ENCODE measurements around the gene PLXNB2. TPM values are rescaled to one million over a fixed set of nuclear protein-coding genes. Genes with fewer than 3 reads are reported as not detected.

The PLXNB2 gene
- total and polyA plus RNA-seq, 4 experiments from 2014 or later = 0.40 to 4.6 (median 2.8) TPM; not detected in 1

GRCh38 chr22:50289151-50289941 is 18.1 kb downstream of the PLXNB2 start:
- no peaks in the 10 kb centered on the region for H3K36me3 Mint-ChIP-seq
- no peak overlapping the region for H3K4me3 Mint-ChIP-seq
- Histone ChIP-seq H3K27me3 (ENCODE audit: insufficient read depth, low read length) (peaks cover 5% of the 10 kb centered on the region), H3K9me3 (ENCODE audit: control insufficient read depth in 1 of 2, low read length in 2 of 2) (no peaks in the 10 kb centered on the region), H3K4me1 (ENCODE audit: insufficient read depth, low read length) (no peaks in the 10 kb centered on the region), H3K4me3 (ENCODE audit: low read length in 2 of 2) (no peak overlapping the region), H3K36me3 (ENCODE audit: insufficient read depth, low read length) (no peaks in the 10 kb centered on the region), H3K27ac (ENCODE audit: low read depth, low read length) (no peak overlapping the region)
- H3K27ac Mint-ChIP-seq = no peak overlapping the region
- no peak for DNase-seq
- CTCF ChIA-PET (ENCODE audit: partially characterized antibody) = no interaction called here
- intact Hi-C loops (cut with micrococcal nuclease) = no loop called here
- H3K27me3 Mint-ChIP-seq = peaks cover 7 to 8% of the 10 kb centered on the region in 2 donors
- POLR2A ChIA-PET (ENCODE audit: partially characterized antibody) = no interaction called here
- H3K9me3 Mint-ChIP-seq = no peaks in the 10 kb centered on the region
- peaks cover 0 to 4% (median 4%) of the 10 kb centered on the region in 4 donors for H3K4me1 Mint-ChIP-seq

- CTCF ChIA-PET (ENCODE audit: partially characterized antibody) = no interaction called here
- Mint-ChIP-seq H3K27ac (no peak overlapping the region), H3K36me3 (no peaks in the 10 kb centered on the region), H3K9me3 (no peaks in the 10 kb centered on the region), H3K27me3 (peaks cover 4 to 6% of the 10 kb centered on the region in 2 donors), H3K4me3 (no peak overlapping the region), H3K4me1 (peaks cover 0 to 4% (median 3%) of the 10 kb centered on the region in 4 donors)
- Histone ChIP-seq H3K4me3 (ENCODE audit: low read length in 2 of 2) (no peak overlapping the region), H3K9me3 (ENCODE audit: control insufficient read depth in 1 of 2, low read length in 2 of 2) (no peaks in the 10 kb centered on the region), H3K27ac (ENCODE audit: low read depth, low read length) (no peak overlapping the region), H3K27me3 (ENCODE audit: insufficient read depth, low read length) (peaks cover 5% of the 10 kb centered on the region), H3K4me1 (ENCODE audit: insufficient read depth, low read length) (no peaks in the 10 kb centered on the region), H3K36me3 (ENCODE audit: insufficient read depth, low read length) (no peaks in the 10 kb centered on the region)
- POLR2A ChIA-PET (ENCODE audit: partially characterized antibody) = no interaction called here
- DNase-seq = no peak
- intact Hi-C loops (cut with micrococcal nuclease) = no loop called here
Observed at GRCh38 chr22:50287731-50288130, 19.7 kb downstream of the PLXNB2 start.

- Histone ChIP-seq H3K27ac (ENCODE audit: low read depth, low read length) (no peak overlapping the region), H3K9me3 (ENCODE audit: control insufficient read depth in 1 of 2, low read length in 2 of 2) (no peaks in the 10 kb centered on the region), H3K4me3 (ENCODE audit: low read length in 2 of 2) (no peak overlapping the region), H3K36me3 (ENCODE audit: insufficient read depth, low read length) (no peaks in the 10 kb centered on the region), H3K27me3 (ENCODE audit: insufficient read depth, low read length) (peaks cover 5% of the 10 kb centered on the region), H3K4me1 (ENCODE audit: insufficient read depth, low read length) (no peaks in the 10 kb centered on the region)
- H3K27me3 Mint-ChIP-seq = peaks cover 1 to 3% of the 10 kb centered on the region in 2 donors
- no peaks in the 10 kb centered on the region for H3K36me3 Mint-ChIP-seq
- no peak for DNase-seq
- intact Hi-C loops (cut with micrococcal nuclease) = no loop called here
- no peaks in the 10 kb centered on the region for H3K4me1 Mint-ChIP-seq
- H3K4me3 Mint-ChIP-seq = no peak overlapping the region
- ChIA-PET CTCF (ENCODE audit: partially characterized antibody) (no interaction called here), POLR2A (ENCODE audit: partially characterized antibody) (no interaction called here)
- no peak overlapping the region for H3K27ac Mint-ChIP-seq
- H3K9me3 Mint-ChIP-seq = no peaks in the 10 kb centered on the region
Observed at GRCh38 chr22:50286701-50287318, 20.6 kb downstream of the PLXNB2 start.

- no peaks in the 10 kb centered on the region for H3K9me3 ChIP-seq (ENCODE audit: control insufficient read depth in 1 of 2, low read length in 2 of 2)
Observed at GRCh38 chr22:50286275-50286674, 21.2 kb downstream of the PLXNB2 start.

GRCh38 chr22:50285568-50286229 is 21.7 kb downstream of the PLXNB2 start:
- intact Hi-C loops (cut with micrococcal nuclease) = no loop called here
- CTCF ChIA-PET (ENCODE audit: partially characterized antibody) = no interaction called here

More at GRCh38 chr22:50286275-50286674, 21.2 kb downstream of the PLXNB2 start:
- DNase-seq = no peak
- H3K27me3 Mint-ChIP-seq = no peaks in the 10 kb centered on the region
- no peak overlapping the region for H3K4me3 Mint-ChIP-seq
- POLR2A ChIA-PET (ENCODE audit: partially characterized antibody) = no interaction called here
- Histone ChIP-seq H3K4me1 (ENCODE audit: insufficient read depth, low read length) (no peaks in the 10 kb centered on the region), H3K36me3 (ENCODE audit: insufficient read depth, low read length) (no peaks in the 10 kb centered on the region), H3K4me3 (ENCODE audit: low read length in 2 of 2) (no peak overlapping the region), H3K27ac (ENCODE audit: low read depth, low read length) (no peak overlapping the region), H3K27me3 (ENCODE audit: insufficient read depth, low read length) (peaks cover 2% of the 10 kb centered on the region)
- intact Hi-C loops (cut with micrococcal nuclease) = no loop called here
- no peaks in the 10 kb centered on the region for H3K9me3 Mint-ChIP-seq
- CTCF ChIA-PET (ENCODE audit: partially characterized antibody) = no interaction called here
- no peak overlapping the region for H3K27ac Mint-ChIP-seq
- H3K4me1 Mint-ChIP-seq = no peaks in the 10 kb centered on the region
- no peaks in the 10 kb centered on the region for H3K36me3 Mint-ChIP-seq

GRCh38 chr22:50284479-50284878 is 23.0 kb downstream of the PLXNB2 start:
- ChIA-PET POLR2A (ENCODE audit: partially characterized antibody) (no interaction called here), CTCF (ENCODE audit: partially characterized antibody) (no interaction called here)
- H3K27me3 Mint-ChIP-seq = no peaks in the 10 kb centered on the region
- H3K9me3 Mint-ChIP-seq = no peaks in the 10 kb centered on the region
- Histone ChIP-seq H3K27ac (ENCODE audit: low read depth, low read length) (no peak overlapping the region), H3K4me3 (ENCODE audit: low read length in 2 of 2) (no peak overlapping the region), H3K4me1 (ENCODE audit: insufficient read depth, low read length) (no peaks in the 10 kb centered on the region), H3K27me3 (ENCODE audit: insufficient read depth, low read length) (no peaks in the 10 kb centered on the region), H3K9me3 (ENCODE audit: control insufficient read depth in 1 of 2, low read length in 2 of 2) (no peaks in the 10 kb centered on the region), H3K36me3 (ENCODE audit: insufficient read depth, low read length) (no peaks in the 10 kb centered on the region)
- no peaks in the 10 kb centered on the region for H3K36me3 Mint-ChIP-seq
- no peak overlapping the region for H3K27ac Mint-ChIP-seq
- intact Hi-C loops (cut with micrococcal nuclease) = no loop called here
- no peak for DNase-seq
- no peaks in the 10 kb centered on the region for H3K4me1 Mint-ChIP-seq
- no peak overlapping the region for H3K4me3 Mint-ChIP-seq

More at GRCh38 chr22:50285568-50286229, 21.7 kb downstream of the PLXNB2 start:
- no peak overlapping the region for H3K27ac Mint-ChIP-seq
- no peaks in the 10 kb centered on the region for H3K27me3 Mint-ChIP-seq
- H3K4me3 ChIP-seq (ENCODE audit: low read length in 2 of 2) = no peak overlapping the region
- no peaks in the 10 kb centered on the region for H3K36me3 Mint-ChIP-seq
- no peak overlapping the region for H3K4me3 Mint-ChIP-seq
- H3K9me3 ChIP-seq (ENCODE audit: control insufficient read depth in 1 of 2, low read length in 2 of 2) = no peaks in the 10 kb centered on the region
- H3K27ac ChIP-seq (ENCODE audit: low read depth, low read length) = no peak overlapping the region
- H3K27me3 ChIP-seq (ENCODE audit: insufficient read depth, low read length) = no peaks in the 10 kb centered on the region
- POLR2A ChIA-PET (ENCODE audit: partially characterized antibody) = no interaction called here
- no peaks in the 10 kb centered on the region for H3K9me3 Mint-ChIP-seq
- H3K36me3 ChIP-seq (ENCODE audit: insufficient read depth, low read length) = no peaks in the 10 kb centered on the region
- no peak for DNase-seq
- H3K4me1 ChIP-seq (ENCODE audit: insufficient read depth, low read length) = no peaks in the 10 kb centered on the region
- H3K4me1 Mint-ChIP-seq = no peaks in the 10 kb centered on the region

GRCh38 chr22:50283821-50284220 is 23.6 kb downstream of the PLXNB2 start:
- no peaks in the 10 kb centered on the region for H3K4me1 Mint-ChIP-seq
- ChIA-PET POLR2A (ENCODE audit: partially characterized antibody) (no interaction called here), CTCF (ENCODE audit: partially characterized antibody) (no interaction called here)
- H3K4me3 Mint-ChIP-seq = no peak overlapping the region
- no peaks in the 10 kb centered on the region for H3K36me3 Mint-ChIP-seq
- Histone ChIP-seq H3K36me3 (ENCODE audit: insufficient read depth, low read length) (no peaks in the 10 kb centered on the region), H3K27ac (ENCODE audit: low read depth, low read length) (no peak overlapping the region), H3K4me3 (ENCODE audit: low read length in 2 of 2) (no peak overlapping the region), H3K9me3 (ENCODE audit: control insufficient read depth in 1 of 2, low read length in 2 of 2) (no peaks in the 10 kb centered on the region), H3K4me1 (ENCODE audit: insufficient read depth, low read length) (no peaks in the 10 kb centered on the region), H3K27me3 (ENCODE audit: insufficient read depth, low read length) (no peaks in the 10 kb centered on the region)
- H3K27me3 Mint-ChIP-seq = no peaks in the 10 kb centered on the region
- H3K9me3 Mint-ChIP-seq = no peaks in the 10 kb centered on the region
- H3K27ac Mint-ChIP-seq = no peak overlapping the region
- intact Hi-C loops (cut with micrococcal nuclease) = no loop called here
- no peak for DNase-seq

Data from CD4-positive, alpha-beta memory T cell (primary cell).